Prostate gland (tissue), 2 donors: ENCODE data around the gene CHPT1. TPM values are rescaled to one million over a fixed set of nuclear protein-coding genes. Genes with fewer than 3 reads are reported as not detected.
"Not testable (repeated sequence)": the region's sequence is repeated elsewhere in the genome, so short reads cannot be mapped to it uniquely, and the experiment has no call there.

Experiments
- DNase-seq: peaks from one replicate; pipeline ENCODE4 v3.0.0-alpha.2; 2019; ENCODE audit warnings: low spot score
- H3K27ac ChIP-seq, 2 donors: fragments of 200-600 bp; sonication (generic); 2 replicates each; pipeline ENCODE4 v1.5.1; 2017 to 2019
- H3K27me3 ChIP-seq: fragments of 200-600 bp; sonication (generic); replicated peaks from 2 replicates; pipeline ENCODE4 v1.5.1; 2019; ENCODE audit not compliant: insufficient read depth
- H3K36me3 ChIP-seq, 2 donors: fragments of 200-600 bp; sonication (generic); 1 replicate in 1 of 2; 2 replicates in 1 of 2; pipeline versions ENCODE4 v1.5.1 to v1.8.1; 2017 to 2019
- H3K4me1 ChIP-seq: fragments of 200-600 bp; sonication (generic); replicated peaks from 2 replicates; pipeline ENCODE4 v1.5.1; 2019
- H3K4me3 ChIP-seq, 2 donors: fragments of 200-600 bp; sonication (generic); 2 replicates each; pipeline ENCODE4 v1.5.1; 2017 to 2019
- H3K9me3 ChIP-seq: fragments of 200-600 bp; sonication (generic); 2 replicates; pipeline ENCODE4 v1.5.1; 2017
- POLR2A ChIP-seq: fragments of 450-650 bp; IDR thresholded peaks from one replicate; pipeline ENCODE4 v1.6.1; 2016; ENCODE audit warnings: antibody characterized with exemption, mild to moderate bottlenecking
- POLR2AphosphoS5 ChIP-seq: sonication (generic); formaldehyde crosslinking; IDR thresholded peaks from one replicate; pipeline ENCODE4 v1.6.1; 2017; ENCODE audit warnings: antibody characterized with exemption
- WGBS: methylation state at CpG from one replicate; pipeline ENCODE4 v1.1.5; 2018; 5-methylcytosine and 5-hydroxymethylcytosine counted together
- intact Hi-C: fragments of 100-400 bp; cut with DNase I; formaldehyde crosslinking; loops from one replicate; pipeline ENCODE4 v1.14.2; 2022
- total RNA-seq, 2 donors: library from RNA; depleted of rRNA; stranded (reverse); fragments of >200 nt; gene quantifications; one replicate each; pipeline ENCODE4 v1.1.0, GENCODE V29; 2016
- TF ChIP-seq, protein P1 (sequence below), 4 experiments: fragments of 200-600 bp in 2 of 4; fragments of 450-650 bp in 2 of 4; sonication (generic) in 2 of 4; IDR thresholded peaks; 1 replicate in 3 of 4; 2 replicates in 1 of 4; pipeline ENCODE4 v1.5.1; 2016 to 2019; ENCODE audit warnings: antibody characterized with exemption in 4 of 4, mild to moderate bottlenecking in 2 of 4, moderate library complexity in 2 of 4

Gene CHPT1
- total RNA-seq, 2 donors from 2014 or later = 106 to 129 TPM

DNA sequence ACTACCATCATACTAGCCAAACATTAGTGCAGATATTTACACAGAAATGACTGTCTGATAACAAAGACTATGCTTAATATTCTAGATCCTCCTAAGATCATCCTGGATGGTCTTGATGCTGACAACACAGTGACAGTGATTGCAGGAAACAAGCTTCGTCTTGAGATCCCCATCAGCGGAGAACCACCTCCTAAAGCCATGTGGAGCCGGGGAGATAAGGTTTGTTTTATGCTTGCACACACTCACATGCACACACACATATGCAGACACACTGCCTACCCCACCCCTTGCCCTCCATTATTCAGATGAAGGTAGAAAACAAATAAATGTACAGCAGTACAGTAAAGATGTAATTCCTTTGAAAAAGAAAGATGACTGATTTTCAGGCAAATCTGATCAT lies 44.4 kb upstream of the CHPT1 start:
- Histone ChIP-seq H3K36me3 (no peaks in the 10 kb centered on the region), H3K4me3 (no peak overlapping the region), H3K9me3 (no peaks in the 10 kb centered on the region), H3K27me3 (no peaks in the 10 kb centered on the region), H3K4me1 (no peaks in the 10 kb centered on the region), H3K27ac (no peak overlapping the region)
- intact Hi-C loops = no loop called here
- TF ChIP-seq, protein P1, sequence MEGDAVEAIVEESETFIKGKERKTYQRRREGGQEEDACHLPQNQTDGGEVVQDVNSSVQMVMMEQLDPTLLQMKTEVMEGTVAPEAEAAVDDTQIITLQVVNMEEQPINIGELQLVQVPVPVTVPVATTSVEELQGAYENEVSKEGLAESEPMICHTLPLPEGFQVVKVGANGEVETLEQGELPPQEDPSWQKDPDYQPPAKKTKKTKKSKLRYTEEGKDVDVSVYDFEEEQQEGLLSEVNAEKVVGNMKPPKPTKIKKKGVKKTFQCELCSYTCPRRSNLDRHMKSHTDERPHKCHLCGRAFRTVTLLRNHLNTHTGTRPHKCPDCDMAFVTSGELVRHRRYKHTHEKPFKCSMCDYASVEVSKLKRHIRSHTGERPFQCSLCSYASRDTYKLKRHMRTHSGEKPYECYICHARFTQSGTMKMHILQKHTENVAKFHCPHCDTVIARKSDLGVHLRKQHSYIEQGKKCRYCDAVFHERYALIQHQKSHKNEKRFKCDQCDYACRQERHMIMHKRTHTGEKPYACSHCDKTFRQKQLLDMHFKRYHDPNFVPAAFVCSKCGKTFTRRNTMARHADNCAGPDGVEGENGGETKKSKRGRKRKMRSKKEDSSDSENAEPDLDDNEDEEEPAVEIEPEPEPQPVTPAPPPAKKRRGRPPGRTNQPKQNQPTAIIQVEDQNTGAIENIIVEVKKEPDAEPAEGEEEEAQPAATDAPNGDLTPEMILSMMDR (IDR thresholded peaks at IDR 0.05) = no peak
- TF ChIP-seq POLR2AphosphoS5 (no peak), POLR2A (no peak)
- 85% methylated on average over 3 of the region's 3 CpGs for WGBS
- no peak for DNase-seq

DNA sequence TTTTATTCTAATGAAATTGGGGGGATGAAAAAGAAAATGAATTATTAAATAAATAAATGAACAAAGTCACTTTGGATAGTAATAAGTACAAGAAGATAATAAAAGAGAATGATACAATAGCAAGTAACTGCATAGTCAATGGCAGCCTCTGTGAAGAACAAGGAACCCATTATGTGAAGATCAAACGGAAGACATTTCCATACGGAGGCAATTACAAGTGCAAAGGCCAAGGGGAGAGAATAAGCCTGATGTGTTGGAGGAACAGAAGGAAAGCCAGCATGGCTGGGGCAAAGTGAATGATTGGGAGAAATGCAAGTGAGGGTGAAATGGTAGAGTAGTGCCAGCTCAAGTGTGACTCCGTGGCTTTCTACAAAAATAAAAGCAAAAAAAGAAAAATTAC lies 43.9 kb upstream of the CHPT1 start:
- H3K9me3 ChIP-seq = no peaks in the 10 kb centered on the region
- TF ChIP-seq POLR2AphosphoS5 (no peak), POLR2A (no peak)
- TF ChIP-seq, protein P1 (IDR thresholded peaks at IDR 0.05) = no peak
- no peaks in the 10 kb centered on the region for H3K27me3 ChIP-seq
- no peak overlapping the region for H3K4me3 ChIP-seq
- H3K36me3 ChIP-seq = no peaks in the 10 kb centered on the region
- H3K27ac ChIP-seq = no peak overlapping the region
- no peak for DNase-seq
- 46% methylated on average over 3 of the region's 3 CpGs for WGBS
- H3K4me1 ChIP-seq = no peaks in the 10 kb centered on the region
- intact Hi-C loops = no loop called here

DNA sequence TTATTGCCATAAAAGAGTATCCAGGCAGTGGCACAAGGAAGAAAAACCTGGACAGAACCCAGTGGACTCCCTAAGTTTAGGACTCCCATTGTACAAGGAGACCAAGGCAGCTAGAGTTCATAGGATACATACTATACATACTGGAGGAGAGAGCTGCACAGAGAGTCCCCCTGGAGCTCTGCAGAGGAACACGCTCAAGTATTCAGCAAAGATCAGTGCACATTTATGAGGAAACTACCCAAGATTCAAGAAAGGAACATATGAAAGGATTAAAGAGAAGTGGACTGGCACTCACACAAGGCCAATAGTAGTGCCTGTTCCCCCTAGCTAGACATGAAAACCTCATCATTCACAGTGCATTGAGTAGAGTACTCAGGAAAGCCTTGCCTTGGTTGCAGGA lies 43.0 kb upstream of the CHPT1 start:
- H3K27me3 ChIP-seq = no peaks in the 10 kb centered on the region
- TF ChIP-seq, protein P1 (IDR thresholded peaks at IDR 0.05) = no peak
- TF ChIP-seq POLR2AphosphoS5 (no peak), POLR2A (no peak)
- H3K36me3 ChIP-seq = no peaks in the 10 kb centered on the region
- intact Hi-C loops = no loop called here
- WGBS = 94% methylated on average over 1 of the region's 1 CpG
- DNase-seq = no peak
- no peak overlapping the region for H3K27ac ChIP-seq
- no peak overlapping the region for H3K4me3 ChIP-seq
- H3K4me1 ChIP-seq = no peaks in the 10 kb centered on the region
- no peaks in the 10 kb centered on the region for H3K9me3 ChIP-seq

DNA sequence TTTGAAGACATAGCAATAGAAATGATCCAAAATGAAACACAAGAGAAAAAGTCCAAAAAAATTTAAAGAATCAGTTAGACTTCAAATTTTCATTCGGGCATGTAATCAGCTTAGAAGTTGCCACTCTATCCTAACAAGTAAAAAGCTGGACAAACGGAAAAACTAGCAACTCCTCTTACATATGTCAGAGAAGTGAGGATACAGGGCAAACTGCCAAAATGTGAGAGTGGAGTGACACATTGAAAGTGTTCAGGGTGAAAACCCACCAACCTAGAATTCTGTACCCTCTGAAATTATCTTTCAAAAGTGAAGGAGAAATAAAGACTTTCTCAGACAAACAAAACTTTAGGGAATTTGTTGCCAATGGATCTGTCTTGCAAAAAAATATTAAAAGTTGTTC lies 42.0 kb upstream of the CHPT1 start:
- no peaks in the 10 kb centered on the region for H3K4me1 ChIP-seq
- intact Hi-C loops = no loop called here
- no peak for DNase-seq
- no peaks in the 10 kb centered on the region for H3K36me3 ChIP-seq
- H3K27ac ChIP-seq = no peak overlapping the region
- H3K27me3 ChIP-seq = no peaks in the 10 kb centered on the region
- H3K4me3 ChIP-seq = no peak overlapping the region
- TF ChIP-seq, protein P1 (IDR thresholded peaks at IDR 0.05) = no peak
- TF ChIP-seq POLR2A (no peak), POLR2AphosphoS5 (no peak)
- no peaks in the 10 kb centered on the region for H3K9me3 ChIP-seq
- 63% methylated on average over 2 of the region's 2 CpGs for WGBS

DNA sequence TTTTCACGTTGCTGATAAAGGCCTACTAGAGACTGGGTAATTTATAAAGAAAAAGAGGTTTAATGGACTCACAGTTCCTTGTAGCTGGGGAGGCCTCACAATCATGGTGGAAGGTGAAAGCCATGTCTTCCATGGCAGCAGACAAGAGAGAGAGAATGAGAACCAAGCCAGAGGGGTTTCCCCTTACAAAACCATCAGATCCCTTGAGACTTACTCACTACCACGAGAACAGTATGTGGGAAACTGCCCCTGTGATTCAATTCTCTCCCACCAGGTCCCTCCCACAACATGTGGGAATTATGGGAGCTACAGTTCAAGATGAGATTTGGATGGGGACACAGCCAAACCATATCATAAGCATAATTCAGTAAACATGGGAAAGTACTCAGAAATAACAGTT lies 36.8 kb upstream of the CHPT1 start:
- DNase-seq, H3K36me3 ChIP-seq, H3K9me3 ChIP-seq, intact Hi-C loops, H3K4me1 ChIP-seq, H3K27ac ChIP-seq, H3K4me3 ChIP-seq, H3K27me3 ChIP-seq: not testable (repeated sequence)
- 82% methylated on average over 2 of the region's 2 CpGs for WGBS
